CD4-positive, alpha-beta T cell treated with Interleukin-6 for 4 hours (primary cell): ENCODE results near the gene MRNIP.

Source experiments
- DNase-seq: peaks from one replicate; pipeline ENCODE4 v3.0.0-alpha.2; 2020; ENCODE audit warnings: mixed read lengths

The MRNIP gene

GRCh38 chr5:179788193-179788854 lies 70.3 kb downstream of the MRNIP start:
- DNase-seq: no peak
